COLO668 (cell line): Measurements from ENCODE around the gene ABCC8.

Experiments
- DNase-seq: peaks from one replicate; lab custom pipeline; 2025; ENCODE audit not compliant: unreplicated experiment; lab: John Stamatoyannopoulos, UW

The ABCC8 gene

GRCh38 chr11:17476317-17477083 lies at the start of gene ABCC8:
TSS of gene ABCC8 (minus strand) at chr11:17476845. CDS start at chr11:17476776, 69 bp downstream.
- DNase-seq, result peak; percentile 47

GRCh38 chr11:17526326-17526725 lies 49.7 kb upstream of the ABCC8 start:
- no peak for DNase-seq

- DNase-seq, result no peak
These were observed 48.9 kb upstream of the ABCC8 start for GRCh38 chr11:17525570-17525969.

- no peak for DNase-seq
These were observed 47.6 kb upstream of the ABCC8 start for GRCh38 chr11:17524221-17524620.

GRCh38 chr11:17522655-17523054 lies 46.0 kb upstream of the ABCC8 start:
- DNase-seq, result no peak

- DNase-seq, result no peak
These were observed 44.7 kb upstream of the ABCC8 start for GRCh38 chr11:17521106-17521900.

GRCh38 chr11:17519061-17519885 lies 42.6 kb upstream of the ABCC8 start:
- DNase-seq, result no peak

GRCh38 chr11:17518366-17518765 lies 41.7 kb upstream of the ABCC8 start:
- DNase-seq, result no peak

- DNase-seq, result no peak
These were observed 40.5 kb upstream of the ABCC8 start for GRCh38 chr11:17517186-17517585.

GRCh38 chr11:17516551-17517150 lies 40.0 kb upstream of the ABCC8 start:
- DNase-seq, result no peak

GRCh38 chr11:17515443-17516176 lies 39.0 kb upstream of the ABCC8 start:
- no peak for DNase-seq

- DNase-seq, result no peak
These were observed 37.8 kb upstream of the ABCC8 start for GRCh38 chr11:17514476-17514875.

- DNase-seq, result no peak
These were observed 37.2 kb upstream of the ABCC8 start for GRCh38 chr11:17513853-17514252.

GRCh38 chr11:17512101-17512500 lies 35.5 kb upstream of the ABCC8 start:
- no peak for DNase-seq

- DNase-seq, result no peak
These were observed 34.9 kb upstream of the ABCC8 start for GRCh38 chr11:17511571-17511970.

- DNase-seq, result no peak
These were observed 34.0 kb upstream of the ABCC8 start for GRCh38 chr11:17510507-17511206.

- no peak for DNase-seq
These were observed 32.1 kb upstream of the ABCC8 start for GRCh38 chr11:17508791-17509190.

- DNase-seq, result no peak
These were observed 31.7 kb upstream of the ABCC8 start for GRCh38 chr11:17508306-17508705.

GRCh38 chr11:17507773-17508172 lies 31.1 kb upstream of the ABCC8 start:
- no peak for DNase-seq

GRCh38 chr11:17506942-17507341 lies 30.3 kb upstream of the ABCC8 start:
- no peak for DNase-seq
